ENCODE data around the gene FOXP3. TPM values are rescaled to one million over a fixed set of nuclear protein-coding genes. Genes with fewer than 3 reads are reported as not detected.

Gene FOXP3
- total RNA-seq, 1 experiment from 2014 or later: 0.42 TPM

DNA sequence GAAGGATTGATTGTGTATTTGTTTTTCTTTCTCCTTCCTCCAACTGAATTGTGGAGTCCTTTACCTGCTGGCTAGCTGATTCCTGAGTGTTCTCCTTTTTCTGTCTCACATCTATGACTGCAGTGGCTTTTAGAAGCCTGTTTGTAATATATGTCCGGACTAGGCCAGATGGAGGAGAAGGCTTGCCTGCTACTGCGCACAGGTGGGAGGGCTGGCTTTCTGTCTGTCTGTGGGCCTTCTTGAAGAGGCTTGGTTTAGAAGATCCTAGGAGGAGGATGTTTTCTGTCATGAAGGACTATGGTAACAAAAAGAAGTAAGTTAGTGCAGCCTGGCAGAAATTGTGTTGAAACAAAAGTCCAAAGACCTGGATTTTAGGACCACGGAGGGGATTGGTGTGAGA, 13.6 kb upstream of the FOXP3 start (continued):
- TF ChIP-seq, protein P1, sequence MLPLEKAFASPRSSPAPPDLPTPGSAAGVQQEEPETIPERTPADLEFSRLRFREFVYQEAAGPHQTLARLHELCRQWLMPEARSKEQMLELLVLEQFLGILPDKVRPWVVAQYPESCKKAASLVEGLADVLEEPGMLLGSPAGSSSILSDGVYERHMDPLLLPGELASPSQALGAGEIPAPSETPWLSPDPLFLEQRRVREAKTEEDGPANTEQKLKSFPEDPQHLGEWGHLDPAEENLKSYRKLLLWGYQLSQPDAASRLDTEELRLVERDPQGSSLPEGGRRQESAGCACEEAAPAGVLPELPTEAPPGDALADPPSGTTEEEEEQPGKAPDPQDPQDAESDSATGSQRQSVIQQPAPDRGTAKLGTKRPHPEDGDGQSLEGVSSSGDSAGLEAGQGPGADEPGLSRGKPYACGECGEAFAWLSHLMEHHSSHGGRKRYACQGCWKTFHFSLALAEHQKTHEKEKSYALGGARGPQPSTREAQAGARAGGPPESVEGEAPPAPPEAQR (CRISPR knock-in tag; IDR thresholded peaks at IDR 0.05): no peak
- TF ChIP-seq MYBL2 (CRISPR knock-in tag; IDR thresholded peaks at IDR 0.05) (no peak), ZNF263 (CRISPR knock-in tag; IDR thresholded peaks at IDR 0.05; ENCODE audit: low read depth) (no peak), ESRRA (CRISPR knock-in tag; IDR thresholded peaks at IDR 0.05; ENCODE audit: borderline replicate concordance) (no peak), ZNF423 (CRISPR knock-in tag; IDR thresholded peaks at IDR 0.05) (no peak), ZNF138 (CRISPR knock-in tag; conservative IDR thresholded peaks at IDR 0.05) (no peak), TP53 (CRISPR knock-in tag; IDR thresholded peaks at IDR 0.05) (no peak), ZNF121 (CRISPR knock-in tag; IDR thresholded peaks at IDR 0.05) (no peak), RELA (CRISPR knock-in tag; IDR thresholded peaks at IDR 0.05; ENCODE audit: borderline replicate concordance) (no peak), NFYB (CRISPR knock-in tag; conservative IDR thresholded peaks at IDR 0.05; ENCODE audit: low read depth) (no peak)
- TF ChIP-seq, protein P2, sequence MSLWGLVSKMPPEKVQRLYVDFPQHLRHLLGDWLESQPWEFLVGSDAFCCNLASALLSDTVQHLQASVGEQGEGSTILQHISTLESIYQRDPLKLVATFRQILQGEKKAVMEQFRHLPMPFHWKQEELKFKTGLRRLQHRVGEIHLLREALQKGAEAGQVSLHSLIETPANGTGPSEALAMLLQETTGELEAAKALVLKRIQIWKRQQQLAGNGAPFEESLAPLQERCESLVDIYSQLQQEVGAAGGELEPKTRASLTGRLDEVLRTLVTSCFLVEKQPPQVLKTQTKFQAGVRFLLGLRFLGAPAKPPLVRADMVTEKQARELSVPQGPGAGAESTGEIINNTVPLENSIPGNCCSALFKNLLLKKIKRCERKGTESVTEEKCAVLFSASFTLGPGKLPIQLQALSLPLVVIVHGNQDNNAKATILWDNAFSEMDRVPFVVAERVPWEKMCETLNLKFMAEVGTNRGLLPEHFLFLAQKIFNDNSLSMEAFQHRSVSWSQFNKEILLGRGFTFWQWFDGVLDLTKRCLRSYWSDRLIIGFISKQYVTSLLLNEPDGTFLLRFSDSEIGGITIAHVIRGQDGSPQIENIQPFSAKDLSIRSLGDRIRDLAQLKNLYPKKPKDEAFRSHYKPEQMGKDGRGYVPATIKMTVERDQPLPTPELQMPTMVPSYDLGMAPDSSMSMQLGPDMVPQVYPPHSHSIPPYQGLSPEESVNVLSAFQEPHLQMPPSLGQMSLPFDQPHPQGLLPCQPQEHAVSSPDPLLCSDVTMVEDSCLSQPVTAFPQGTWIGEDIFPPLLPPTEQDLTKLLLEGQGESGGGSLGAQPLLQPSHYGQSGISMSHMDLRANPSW (CRISPR knock-in tag; conservative IDR thresholded peaks at IDR 0.05; ENCODE audit: low read depth): no peak
- TF ChIP-seq, protein P3, sequence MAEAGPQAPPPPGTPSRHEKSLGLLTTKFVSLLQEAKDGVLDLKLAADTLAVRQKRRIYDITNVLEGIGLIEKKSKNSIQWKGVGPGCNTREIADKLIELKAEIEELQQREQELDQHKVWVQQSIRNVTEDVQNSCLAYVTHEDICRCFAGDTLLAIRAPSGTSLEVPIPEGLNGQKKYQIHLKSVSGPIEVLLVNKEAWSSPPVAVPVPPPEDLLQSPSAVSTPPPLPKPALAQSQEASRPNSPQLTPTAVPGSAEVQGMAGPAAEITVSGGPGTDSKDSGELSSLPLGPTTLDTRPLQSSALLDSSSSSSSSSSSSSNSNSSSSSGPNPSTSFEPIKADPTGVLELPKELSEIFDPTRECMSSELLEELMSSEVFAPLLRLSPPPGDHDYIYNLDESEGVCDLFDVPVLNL (CRISPR knock-in tag; IDR thresholded peaks at IDR 0.05; ENCODE audit: borderline replicate concordance, low read depth): no peak
- TF ChIP-seq, protein P4, sequence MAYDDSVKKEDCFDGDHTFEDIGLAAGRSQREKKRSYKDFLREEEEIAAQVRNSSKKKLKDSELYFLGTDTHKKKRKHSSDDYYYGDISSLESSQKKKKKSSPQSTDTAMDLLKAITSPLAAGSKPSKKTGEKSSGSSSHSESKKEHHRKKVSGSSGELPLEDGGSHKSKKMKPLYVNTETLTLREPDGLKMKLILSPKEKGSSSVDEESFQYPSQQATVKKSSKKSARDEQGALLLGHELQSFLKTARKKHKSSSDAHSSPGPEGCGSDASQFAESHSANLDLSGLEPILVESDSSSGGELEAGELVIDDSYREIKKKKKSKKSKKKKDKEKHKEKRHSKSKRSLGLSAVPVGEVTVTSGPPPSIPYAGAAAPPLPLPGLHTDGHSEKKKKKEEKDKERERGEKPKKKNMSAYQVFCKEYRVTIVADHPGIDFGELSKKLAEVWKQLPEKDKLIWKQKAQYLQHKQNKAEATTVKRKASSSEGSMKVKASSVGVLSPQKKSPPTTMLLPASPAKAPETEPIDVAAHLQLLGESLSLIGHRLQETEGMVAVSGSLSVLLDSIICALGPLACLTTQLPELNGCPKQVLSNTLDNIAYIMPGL (CRISPR knock-in tag; IDR thresholded peaks at IDR 0.05): no peak
- TF ChIP-seq, protein P5, sequence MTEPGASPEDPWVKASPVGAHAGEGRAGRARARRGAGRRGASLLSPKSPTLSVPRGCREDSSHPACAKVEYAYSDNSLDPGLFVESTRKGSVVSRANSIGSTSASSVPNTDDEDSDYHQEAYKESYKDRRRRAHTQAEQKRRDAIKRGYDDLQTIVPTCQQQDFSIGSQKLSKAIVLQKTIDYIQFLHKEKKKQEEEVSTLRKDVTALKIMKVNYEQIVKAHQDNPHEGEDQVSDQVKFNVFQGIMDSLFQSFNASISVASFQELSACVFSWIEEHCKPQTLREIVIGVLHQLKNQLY (CRISPR knock-in tag; IDR thresholded peaks at IDR 0.05): no peak

DNA sequence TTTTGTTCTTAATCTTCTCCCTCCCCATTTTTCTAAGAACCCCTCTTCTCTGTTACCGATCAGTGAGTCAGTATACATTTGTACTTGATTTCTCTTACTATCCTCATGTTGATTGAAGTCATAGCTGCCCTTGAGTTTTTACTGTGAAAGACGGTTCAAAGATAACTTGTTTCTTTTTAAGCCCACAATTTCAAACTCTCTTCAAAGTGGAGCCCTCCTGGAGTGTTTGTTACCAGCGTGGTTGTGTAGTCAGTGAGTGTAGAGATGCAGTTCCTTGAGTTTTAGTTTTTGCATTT, 13.0 kb upstream of the FOXP3 start:
- Mint-ChIP-seq H3K27ac (0 out of 2 replicates have a peak overlapping the region, but pooled peaks have one; percentile 54), H3K4me3 (no peak overlapping the region), H3K27me3 (ENCODE audit: low read depth) (no peaks in the 10 kb centered on the region), H3K9me3 (no peaks in the 10 kb centered on the region), H3K4me1 (peaks cover 17% of the 10 kb centered on the region), H3K36me3 (peaks cover 2% of the 10 kb centered on the region; the same call in 1 of the 2 replicates)
- CTCF ChIA-PET: no interaction called here
- ATAC-seq (no peak), DNase-seq (ENCODE audit: low spot score) (no peak)
- POLR2A ChIA-PET: no interaction called here
- TF ChIP-seq ELF4 (CRISPR knock-in tag; IDR thresholded peaks at IDR 0.05; ENCODE audit: low read depth): no peak
- TF ChIP-seq, protein P6, sequence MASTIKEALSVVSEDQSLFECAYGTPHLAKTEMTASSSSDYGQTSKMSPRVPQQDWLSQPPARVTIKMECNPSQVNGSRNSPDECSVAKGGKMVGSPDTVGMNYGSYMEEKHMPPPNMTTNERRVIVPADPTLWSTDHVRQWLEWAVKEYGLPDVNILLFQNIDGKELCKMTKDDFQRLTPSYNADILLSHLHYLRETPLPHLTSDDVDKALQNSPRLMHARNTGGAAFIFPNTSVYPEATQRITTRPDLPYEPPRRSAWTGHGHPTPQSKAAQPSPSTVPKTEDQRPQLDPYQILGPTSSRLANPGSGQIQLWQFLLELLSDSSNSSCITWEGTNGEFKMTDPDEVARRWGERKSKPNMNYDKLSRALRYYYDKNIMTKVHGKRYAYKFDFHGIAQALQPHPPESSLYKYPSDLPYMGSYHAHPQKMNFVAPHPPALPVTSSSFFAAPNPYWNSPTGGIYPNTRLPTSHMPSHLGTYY (CRISPR knock-in tag; IDR thresholded peaks at IDR 0.05): no peak
- TF ChIP-seq ZNF219 (CRISPR knock-in tag; IDR thresholded peaks at IDR 0.05; ENCODE audit: borderline replicate concordance): no peak
- no peak for TF ChIP-seq SMAD3 (CRISPR knock-in tag; IDR thresholded peaks at IDR 0.05; ENCODE audit: borderline replicate concordance)
- no peak for TF ChIP-seq TP53 (CRISPR knock-in tag; IDR thresholded peaks at IDR 0.05)
- TF ChIP-seq, protein P7, sequence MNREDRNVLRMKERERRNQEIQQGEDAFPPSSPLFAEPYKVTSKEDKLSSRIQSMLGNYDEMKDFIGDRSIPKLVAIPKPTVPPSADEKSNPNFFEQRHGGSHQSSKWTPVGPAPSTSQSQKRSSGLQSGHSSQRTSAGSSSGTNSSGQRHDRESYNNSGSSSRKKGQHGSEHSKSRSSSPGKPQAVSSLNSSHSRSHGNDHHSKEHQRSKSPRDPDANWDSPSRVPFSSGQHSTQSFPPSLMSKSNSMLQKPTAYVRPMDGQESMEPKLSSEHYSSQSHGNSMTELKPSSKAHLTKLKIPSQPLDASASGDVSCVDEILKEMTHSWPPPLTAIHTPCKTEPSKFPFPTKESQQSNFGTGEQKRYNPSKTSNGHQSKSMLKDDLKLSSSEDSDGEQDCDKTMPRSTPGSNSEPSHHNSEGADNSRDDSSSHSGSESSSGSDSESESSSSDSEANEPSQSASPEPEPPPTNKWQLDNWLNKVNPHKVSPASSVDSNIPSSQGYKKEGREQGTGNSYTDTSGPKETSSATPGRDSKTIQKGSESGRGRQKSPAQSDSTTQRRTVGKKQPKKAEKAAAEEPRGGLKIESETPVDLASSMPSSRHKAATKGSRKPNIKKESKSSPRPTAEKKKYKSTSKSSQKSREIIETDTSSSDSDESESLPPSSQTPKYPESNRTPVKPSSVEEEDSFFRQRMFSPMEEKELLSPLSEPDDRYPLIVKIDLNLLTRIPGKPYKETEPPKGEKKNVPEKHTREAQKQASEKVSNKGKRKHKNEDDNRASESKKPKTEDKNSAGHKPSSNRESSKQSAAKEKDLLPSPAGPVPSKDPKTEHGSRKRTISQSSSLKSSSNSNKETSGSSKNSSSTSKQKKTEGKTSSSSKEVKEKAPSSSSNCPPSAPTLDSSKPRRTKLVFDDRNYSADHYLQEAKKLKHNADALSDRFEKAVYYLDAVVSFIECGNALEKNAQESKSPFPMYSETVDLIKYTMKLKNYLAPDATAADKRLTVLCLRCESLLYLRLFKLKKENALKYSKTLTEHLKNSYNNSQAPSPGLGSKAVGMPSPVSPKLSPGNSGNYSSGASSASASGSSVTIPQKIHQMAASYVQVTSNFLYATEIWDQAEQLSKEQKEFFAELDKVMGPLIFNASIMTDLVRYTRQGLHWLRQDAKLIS (CRISPR knock-in tag; IDR thresholded peaks at IDR 0.05; ENCODE audit: borderline replicate concordance): no peak
- TF ChIP-seq, protein P8, sequence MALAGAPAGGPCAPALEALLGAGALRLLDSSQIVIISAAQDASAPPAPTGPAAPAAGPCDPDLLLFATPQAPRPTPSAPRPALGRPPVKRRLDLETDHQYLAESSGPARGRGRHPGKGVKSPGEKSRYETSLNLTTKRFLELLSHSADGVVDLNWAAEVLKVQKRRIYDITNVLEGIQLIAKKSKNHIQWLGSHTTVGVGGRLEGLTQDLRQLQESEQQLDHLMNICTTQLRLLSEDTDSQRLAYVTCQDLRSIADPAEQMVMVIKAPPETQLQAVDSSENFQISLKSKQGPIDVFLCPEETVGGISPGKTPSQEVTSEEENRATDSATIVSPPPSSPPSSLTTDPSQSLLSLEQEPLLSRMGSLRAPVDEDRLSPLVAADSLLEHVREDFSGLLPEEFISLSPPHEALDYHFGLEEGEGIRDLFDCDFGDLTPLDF (CRISPR knock-in tag; IDR thresholded peaks at IDR 0.05): no peak
- TF ChIP-seq, protein P3 (CRISPR knock-in tag; IDR thresholded peaks at IDR 0.05; ENCODE audit: borderline replicate concordance, low read depth): no peak

Measured in WTC11 (cell line).